HG03045 (cell line): ENCODE measurements around the gene TST.

Source experiments
- ATAC-seq: cut with Tn5 transposase; IDR thresholded peaks from one replicate; pipeline ENCODE4 v1.9.1; 2021; ENCODE audit warnings: mild to moderate bottlenecking, moderate library complexity; ENCODE audit not compliant: unreplicated experiment

TST gene

DNA sequence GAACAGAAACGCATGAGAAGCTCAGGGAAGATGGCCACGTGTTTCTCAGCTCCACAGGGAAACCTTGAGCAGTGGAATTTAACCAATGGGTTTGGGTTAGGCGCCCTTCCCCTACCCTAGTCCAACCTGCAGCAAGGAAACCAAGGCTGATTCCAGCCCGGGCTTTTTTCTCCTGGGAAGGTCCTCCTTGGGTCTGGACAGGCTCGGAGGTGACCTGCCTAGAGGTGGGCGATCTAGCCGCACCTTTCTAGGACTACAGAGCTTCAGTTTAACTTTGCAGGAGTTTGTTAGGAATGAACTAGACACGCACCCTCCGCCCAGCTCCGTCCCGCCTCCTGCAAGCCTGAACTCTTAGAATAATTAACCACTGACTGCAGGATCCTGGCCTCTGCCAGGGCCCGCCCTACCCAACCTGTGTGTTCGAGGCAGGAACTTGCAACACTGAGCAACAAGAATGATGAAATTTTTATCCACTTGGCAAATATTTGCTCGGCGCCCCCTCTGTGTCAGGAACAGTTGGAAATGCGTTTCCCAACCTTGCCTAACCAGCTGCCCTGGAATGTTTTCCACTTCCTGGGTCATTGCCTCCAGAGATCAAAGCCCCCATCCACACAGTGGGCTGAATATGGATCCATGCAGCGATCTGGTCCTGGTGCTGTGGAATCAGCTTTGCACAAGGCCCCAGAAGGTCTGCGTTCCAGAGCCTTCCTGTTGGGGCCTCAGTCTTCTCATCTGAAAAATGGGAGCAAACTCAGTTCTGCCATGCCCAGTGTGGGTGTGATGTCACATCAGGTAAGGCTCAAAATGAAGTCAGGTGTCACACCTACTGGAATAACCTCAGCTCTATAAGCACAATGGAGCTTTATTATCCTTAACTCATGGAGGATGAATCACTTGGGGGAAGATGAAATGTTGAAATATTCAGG is 13.6 kb upstream of the TST start:
- no peak for ATAC-seq

DNA sequence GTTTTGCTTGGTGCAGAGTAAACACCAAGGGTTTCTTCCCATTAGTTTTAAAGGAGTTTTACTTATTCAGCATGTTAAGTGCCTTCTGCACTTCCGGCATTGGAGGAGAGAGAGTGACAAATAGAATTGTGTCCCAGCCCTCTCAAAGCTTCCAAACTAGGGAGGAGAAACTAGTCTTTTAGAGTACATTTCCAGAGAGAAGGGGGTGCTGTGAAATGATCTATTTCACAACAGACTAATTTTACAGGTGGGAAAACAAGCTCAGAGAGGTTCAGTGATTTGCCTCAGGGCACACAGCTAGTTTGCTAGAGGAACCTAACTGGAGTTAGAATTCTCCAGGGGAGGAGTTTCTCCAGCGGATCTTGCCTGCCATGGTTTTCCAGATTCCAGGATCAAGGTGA is 12.9 kb upstream of the TST start:
- no peak for ATAC-seq

DNA sequence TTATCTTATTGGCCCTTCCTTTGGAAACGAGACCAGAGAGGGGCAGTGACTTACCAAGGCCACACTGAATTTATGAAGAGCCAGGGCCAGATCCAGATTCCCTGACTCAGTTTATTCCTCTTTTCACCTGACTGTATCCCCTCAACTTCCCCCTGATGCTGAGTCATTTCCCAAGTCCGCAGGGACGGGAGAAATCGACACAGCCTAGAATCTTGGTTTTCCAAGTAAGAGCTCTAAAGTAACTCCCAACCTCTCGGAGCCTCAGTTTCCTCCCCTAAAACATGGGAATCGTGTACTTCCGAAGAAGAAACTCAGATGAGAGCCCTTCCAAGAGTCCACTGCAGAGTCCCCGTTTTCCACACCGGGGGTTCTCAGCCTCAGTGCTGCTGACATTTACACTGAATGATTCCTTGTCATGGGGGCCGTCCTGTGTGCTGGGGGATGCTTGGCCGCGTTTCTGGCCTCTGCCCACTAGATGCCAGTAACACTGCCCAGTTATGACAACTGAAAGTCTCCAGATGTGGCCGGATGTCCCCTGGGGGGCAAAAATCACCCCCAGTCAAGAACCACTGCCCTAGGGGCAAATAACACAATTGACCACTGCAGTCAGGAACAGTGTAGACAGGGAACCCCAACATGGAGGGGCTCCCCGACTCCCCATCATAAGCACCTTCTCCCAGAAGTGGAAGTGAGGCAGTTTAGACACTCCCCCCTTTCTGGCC is 11.5 kb upstream of the TST start:
- no peak for ATAC-seq

DNA sequence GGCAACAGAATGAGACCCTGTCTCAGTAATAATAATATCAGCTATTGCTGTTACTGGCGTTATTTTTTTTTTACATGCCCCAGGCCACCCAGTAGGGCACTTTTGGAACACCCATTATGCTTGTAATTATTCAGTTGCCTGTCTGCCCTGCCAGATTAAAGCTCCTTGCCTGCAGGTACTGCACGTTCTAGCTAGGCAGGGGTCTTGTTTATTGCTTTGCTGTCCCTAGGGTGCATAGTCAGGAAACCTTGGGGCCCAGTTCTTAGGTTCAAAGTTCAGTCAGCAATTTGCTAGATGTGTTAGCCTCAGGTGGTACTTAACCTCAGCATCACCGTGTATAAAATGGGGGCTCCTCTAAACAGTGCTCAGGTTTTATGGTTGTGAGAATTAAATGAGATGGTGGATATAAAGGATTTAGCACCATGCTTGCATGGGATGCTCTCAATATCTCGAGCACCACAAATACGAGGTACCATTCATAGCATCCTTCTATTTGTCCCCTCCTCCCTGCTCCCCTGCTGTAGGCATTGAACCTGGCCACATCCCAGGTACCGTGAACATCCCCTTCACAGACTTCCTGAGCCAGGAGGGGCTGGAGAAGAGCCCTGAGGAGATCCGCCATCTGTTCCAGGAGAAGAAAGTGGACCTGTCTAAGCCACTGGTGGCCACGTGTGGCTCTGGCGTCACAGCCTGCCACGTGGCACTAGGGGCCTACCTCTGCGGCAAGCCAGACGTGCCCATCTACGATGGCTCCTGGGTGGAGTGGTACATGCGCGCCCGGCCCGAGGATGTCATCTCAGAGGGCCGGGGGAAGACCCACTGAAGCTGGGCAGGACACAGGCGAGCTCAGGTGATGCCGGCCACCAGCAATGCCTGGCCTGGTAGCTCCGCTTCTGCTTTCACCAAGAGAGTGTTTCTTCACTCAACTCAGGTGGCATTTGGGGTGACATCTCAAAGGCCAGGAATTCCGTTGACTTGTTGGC is 9.7 kb upstream of the TST start:
- no peak for ATAC-seq

DNA sequence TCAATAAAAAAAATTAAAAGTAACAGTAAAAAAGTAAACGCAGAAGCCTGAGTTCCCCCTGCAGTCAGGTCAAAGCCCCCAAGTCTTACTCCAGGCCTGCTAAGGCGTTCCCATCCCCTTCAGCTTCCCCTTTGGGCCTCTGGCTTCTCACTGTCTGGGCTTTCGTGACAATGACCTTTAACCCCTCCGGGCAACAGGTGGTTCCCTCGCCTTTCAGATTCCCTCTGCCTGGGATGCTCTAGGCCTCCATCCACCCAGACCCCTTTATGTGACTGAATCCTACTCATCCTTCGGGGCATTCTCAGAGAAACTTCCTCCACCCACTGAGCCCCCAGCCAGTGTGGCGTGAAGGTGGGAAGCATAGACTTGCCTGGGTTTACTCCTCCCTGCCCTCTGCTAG is 8.3 kb upstream of the TST start:
- ATAC-seq: no peak

DNA sequence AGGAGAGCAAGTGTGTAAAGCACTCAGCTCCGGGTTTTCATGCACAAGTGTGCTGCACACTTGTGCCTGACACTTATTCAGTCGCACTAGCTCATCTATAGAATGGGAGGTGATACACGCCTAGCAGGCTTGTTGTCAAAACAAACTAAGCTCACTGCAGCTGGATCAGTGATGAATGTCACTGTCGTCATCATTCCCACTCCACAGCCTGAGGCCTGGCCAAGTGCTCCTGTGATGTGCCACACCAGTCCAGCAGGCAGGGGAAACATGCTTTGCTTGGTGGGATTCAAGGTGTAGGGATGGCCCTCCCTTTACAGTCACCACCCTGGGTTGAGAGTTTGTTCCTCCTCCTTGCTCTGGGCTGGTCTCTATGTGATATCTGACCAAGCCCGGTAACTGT is 7.1 kb upstream of the TST start:
- no peak for ATAC-seq

DNA sequence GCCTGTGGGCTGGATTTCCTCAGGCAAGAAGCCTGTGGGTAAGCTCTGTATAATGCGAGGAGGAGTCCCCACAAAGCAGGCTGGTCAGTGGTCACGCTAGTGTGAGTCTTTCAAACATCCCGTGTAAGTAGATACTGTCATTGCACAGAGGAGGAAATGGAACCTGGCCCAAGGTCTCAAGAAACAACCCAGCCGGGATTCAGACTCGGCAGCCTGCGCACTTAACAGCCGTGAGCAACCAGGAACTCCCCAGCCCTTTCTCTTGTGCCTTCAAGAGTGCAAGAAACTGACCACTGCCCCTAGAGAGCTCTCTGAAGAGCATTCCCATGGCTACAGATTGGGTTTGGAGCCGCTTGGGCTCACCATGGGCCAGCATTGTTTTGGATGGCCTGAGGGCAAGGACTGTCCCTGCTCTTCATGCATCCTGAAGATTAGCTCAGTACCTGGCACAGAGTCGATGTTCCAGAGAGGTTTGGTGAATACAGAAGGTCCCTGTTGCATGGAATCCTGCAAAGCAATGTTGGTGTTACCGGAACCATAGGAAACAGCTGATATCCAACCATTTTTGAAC is 6.3 kb upstream of the TST start:
- no peak for ATAC-seq

DNA sequence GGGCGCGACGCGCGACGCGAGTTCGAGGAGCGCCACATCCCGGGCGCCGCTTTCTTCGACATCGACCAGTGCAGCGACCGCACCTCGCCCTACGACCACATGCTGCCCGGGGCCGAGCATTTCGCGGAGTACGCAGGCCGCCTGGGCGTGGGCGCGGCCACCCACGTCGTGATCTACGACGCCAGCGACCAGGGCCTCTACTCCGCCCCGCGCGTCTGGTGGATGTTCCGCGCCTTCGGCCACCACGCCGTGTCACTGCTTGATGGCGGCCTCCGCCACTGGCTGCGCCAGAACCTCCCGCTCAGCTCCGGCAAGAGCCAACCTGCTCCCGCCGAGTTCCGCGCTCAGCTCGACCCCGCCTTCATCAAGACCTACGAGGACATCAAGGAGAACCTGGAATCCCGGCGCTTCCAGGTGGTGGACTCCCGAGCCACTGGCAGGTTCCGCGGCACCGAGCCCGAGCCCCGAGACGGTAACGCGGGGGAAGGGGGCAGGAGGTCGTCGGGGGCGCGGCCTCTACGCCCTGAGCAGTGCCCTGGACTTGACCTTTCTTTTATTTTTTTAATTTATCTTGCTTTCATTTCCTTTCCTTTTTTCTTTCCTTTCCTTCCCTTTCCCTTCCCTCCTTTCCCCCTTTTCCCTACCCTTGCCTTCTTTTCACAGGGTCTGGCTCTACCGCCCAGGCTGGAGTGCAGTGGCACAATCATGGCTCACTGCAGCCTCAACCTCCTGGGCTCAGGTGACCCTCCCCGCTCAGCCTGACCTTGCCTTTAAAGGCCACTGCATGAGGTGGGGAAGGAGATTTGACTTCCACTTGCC is 5.3 kb upstream of the TST start:
- ATAC-seq: no peak

DNA sequence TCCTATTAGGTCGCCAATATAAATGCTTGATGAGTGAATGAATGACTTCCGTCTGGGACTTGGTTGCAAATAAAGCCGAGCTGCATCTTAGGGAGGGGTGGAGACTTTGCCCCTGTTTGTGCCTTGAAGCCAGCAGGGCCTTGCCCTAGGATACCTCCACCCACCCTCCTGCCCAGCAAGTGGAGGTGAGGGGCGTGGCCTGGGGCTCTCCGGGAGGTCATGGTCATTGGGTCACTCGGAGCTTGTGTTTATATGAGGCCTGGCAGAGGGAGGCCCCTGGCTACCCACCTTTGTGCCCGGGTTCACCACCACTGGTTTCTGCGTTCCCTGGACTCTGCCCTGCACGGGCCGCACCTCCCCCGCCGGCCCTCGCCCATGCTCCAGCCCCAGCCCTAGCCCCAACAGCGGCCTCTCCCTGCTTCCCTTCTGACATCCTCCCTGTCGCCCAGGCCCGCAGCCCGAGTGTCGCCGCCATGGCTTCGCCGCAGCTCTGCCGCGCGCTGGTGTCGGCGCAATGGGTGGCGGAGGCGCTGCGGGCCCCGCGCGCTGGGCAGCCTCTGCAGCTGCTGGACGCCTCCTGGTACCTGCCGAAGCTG is 4.6 kb upstream of the TST start:
- ATAC-seq: no peak

DNA sequence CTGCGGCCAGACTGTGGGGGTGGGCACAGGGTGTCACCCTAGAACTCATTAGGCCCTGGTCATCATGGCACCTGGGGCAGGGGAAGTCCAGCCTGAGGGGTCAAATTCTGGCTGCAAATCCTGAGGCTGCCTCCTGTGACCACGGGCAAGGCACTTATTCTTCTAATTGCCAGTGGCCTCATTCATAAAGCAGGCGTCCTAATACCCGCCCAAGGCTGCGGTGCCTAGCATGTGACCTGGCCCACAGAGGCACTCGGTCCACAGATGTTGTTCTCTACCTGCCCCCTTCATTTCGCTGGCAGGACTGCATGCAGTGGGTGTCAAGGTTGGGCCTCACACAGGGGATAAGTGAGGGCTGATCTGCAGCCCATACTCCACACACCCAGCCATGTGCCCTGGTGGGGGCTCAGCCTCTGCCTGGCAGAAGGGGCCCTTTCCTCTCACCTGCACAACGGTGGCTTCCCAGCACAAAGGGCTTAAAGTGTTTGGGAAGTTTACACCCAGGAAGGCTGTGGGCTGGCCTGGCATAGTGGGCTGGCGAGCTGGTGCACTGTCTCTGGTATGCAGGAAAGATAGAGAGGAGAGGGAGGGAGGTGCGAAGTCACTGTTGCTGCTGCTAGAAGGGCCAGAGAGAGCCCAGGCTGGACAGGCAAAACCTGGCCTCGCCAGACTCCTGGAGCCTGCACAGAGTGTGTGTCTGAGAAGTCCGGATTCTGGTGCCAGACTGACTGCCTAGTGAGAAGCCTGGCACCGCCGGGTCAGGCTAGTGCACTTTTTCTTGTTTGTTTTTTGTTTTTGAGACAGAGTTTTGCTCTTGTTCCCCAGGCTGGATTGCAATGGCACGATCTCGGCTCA is 3.5 kb upstream of the TST start:
- no peak for ATAC-seq

DNA sequence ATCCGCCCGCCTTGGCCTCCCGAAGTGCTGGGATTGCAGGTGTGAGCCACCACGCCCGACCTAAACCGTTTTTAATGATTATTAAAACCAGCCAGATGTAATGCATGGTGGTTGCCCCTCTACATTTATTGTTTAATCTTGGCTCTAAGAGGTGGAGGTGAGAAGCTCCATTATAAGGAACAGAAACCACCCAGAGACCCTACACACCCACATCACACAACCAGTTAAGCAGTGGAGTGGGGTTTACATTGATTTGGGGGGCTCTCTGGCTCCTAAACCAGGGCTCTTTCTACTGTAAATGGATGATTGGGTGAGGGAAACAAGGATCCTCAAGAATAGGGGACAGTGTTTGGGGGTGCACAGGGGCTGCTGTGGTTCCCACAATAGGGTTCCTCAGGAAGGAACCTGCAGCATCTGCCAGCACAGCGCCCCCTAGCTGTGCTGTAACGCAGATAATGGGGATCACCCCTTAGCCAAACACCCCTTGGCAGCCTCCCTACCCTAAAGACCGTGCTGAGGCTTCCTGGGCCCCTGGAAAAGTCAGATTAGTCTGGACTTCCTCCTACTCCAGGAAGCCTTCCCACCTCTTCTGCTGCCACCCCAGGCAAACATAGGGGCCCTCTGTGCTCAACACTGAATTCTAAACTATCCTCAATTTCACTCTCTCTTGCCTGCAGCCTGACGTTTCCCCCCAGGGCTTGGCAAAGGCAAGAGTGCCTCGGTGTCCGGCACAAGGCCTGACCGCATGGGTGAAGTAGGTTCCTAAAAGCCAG is 2.6 kb upstream of the TST start:
- ATAC-seq: no peak

DNA sequence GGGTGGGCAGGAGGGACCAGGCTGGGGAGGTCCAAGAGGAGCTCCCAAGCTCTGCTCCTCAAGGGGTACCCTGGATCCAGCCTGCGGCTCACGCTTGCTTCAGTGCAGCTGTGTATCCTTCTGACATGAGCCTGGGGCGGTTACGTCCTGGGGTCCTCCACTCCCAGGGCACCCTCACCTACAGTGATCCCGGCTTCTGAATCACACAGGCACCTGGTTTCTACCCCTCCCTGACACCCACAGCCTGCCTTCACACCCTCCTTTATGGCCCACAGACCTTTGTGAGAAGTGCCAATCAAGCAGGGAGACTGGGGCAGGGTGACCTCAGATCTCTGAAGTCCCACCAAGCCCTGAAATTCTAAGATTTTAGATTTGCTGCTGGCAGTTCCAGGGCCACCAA is 1.8 kb upstream of the TST start:
- no peak for ATAC-seq

DNA sequence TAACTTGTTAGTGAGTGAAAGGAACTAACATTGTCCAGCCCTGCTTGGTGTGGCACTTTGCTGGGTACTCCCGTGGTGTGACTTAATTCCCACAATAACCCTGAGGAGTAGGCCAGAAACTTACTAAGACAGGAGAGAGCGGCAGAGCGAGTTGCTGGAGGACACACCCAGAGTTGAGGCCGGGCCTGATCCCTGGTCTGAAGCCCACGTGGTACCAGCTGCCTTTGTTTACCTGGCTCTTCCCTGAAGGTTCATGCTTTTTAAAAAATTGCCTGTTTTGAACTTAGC is 889 bp upstream of the TST start:
- ATAC-seq: no peak

DNA sequence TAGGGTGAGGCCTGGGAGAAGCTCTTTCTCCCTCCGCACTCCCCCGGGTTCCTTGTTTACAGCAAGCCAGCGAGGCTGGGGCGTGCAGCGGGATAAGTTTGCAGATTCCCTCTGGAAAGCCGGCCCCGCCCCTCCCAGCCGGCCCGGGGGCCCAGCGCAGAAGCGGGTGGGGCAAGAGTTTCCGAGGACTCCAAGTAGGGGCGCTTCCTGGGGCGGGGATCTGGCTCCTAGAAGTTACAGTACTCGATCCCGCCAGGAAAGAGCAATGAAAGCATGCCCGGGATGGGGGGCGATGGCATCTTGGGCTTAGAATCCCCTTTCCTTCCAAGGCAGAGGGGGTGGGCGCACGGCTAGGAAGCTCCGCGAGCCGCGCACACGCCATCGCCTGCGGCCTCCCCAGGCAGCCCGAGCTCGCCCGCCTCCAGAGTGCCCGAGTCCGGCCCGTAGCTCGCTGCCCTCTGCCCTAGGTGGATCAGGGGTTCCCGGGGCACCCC is 385 bp downstream of the TST start:
- no peak for ATAC-seq

DNA sequence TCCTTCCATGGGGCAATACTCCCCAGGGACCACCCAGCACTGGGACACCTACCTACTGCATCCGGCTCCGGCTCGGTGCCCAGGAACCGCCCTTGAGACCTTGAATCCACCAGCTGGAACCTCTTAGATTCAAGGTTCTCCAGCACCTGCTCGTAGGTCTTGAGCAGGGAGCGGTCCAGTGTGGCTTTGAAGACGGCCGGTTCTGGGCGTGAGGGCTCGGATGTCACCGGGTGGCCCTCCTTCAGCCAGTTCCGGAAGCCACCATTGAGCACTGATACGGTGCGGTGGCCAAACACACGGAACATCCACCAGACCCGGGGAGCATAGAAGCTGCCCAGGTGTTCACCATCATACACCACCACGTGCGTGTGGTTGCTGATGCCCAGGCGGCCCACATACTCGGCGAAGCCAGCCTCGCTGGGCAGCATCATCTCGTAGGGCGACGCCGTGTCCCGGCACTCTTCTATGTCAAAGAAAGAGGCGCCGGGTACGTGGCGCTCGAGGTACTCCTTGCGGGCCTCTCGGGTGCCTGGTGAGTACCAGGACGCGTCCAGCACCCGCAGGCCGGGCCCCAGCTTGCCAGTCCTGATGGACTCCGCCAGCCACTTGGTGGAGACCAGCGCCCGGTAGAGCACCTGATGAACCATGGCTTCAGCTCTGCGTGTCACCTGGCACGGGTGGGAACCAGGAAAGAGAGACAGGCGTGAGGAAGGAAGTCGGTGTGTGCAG is 997 bp downstream of the TST start:
- no peak for ATAC-seq

DNA sequence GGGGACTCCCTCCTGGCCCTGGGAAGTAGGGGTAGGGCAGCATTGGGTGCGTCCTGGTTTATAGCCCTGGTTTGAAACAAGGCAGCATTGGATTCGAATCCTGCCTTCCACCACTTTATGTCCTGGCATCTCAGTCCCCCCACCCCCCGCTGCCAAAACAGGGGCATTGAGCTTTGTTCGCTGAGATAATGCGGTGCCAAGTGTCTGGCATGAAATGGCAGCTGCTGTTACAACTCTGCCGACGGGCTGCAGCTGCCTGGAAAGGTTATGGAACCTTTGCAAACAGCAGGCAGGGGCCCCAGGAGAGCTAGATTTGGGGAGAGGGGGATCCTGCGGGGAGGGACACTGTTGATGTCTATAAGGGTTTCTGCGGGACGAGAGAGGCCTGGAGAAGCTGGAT is 1.9 kb downstream of the TST start:
- no peak for ATAC-seq
